ENCODE data around the gene PDCD5.
"Not testable (repeated sequence)": the region's sequence is repeated elsewhere in the genome, so short reads cannot be mapped to it uniquely, and the experiment has no call there.

PDCD5 gene

GRCh38 chr19:32580353-32580900, 563 bp upstream of the PDCD5 start:
- no peak for FAIRE-seq

GRCh38 chr19:32581705-32582179, 752 bp downstream of the PDCD5 start:
- FAIRE-seq, result no peak

GRCh38 chr19:32587747-32588504, 6.9 kb downstream of the PDCD5 start:
- FAIRE-seq, result not testable (repeated sequence)

DNA sequence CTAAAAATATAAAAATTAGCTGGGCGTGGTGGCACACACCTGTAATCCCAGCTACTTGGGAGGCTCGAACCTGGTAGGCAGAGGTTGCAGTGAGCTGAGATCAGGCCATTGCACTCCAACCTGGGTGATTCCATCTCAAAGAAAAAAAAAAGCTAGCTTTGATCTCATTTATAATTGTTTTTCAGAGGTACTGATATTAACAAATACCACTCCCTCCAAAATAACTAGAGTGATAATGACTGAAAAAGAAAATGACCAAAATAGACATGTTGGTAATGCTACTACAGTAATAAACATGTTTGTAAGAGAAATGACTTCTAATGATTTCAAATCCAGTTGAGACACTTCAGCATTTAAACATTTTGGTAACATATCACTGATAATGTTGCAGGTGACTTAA, 13.0 kb downstream of the PDCD5 start:
- FAIRE-seq, result no peak

- no peak for FAIRE-seq
Observed at GRCh38 chr19:32595491-32595890, 14.5 kb downstream of the PDCD5 start.

DNA sequence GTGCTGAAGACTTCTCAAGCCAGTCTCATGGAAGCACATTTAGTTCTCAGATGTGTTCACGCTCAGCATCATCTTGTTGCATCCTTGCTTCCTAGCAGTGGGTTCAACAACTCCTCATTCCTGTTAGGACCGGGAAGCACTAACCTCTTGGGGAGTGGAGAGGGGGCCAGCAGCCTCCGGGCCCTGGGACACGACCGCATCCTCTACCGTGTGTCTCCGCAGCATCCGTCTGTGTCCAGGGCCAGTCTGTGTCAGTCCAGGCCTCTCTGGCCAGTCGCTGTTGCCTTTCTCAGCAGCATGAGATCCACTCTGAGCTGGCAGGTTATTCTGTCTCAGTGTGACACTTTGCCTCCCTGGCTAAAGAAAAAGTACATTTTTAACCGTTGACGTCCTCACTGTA, 17.0 kb downstream of the PDCD5 start:
- FAIRE-seq, result no peak

GRCh38 chr19:32599258-32599657, 18.3 kb downstream of the PDCD5 start:
- FAIRE-seq, result no peak

DNA sequence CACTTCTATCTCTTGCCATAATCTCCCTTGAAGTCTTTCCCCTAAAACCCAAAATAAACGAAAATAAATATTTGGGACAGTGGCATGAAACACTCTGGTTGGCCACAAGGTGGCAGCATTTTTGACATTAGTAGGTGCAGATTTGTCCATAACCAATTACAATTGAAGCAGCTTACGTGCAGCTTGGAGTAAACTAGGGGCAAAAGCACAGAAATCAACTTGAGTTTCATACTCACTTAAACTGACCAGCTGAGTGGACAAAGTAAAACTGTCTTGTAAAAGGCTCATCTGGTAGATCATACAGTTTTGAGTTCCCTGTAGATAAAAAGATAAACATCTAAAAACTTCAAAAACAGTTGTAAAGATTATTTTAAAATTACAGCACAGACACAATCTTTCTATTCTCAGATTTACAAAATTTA, 18.8 kb downstream of the PDCD5 start:
- no peak for FAIRE-seq

GRCh38 chr19:32603961-32604360, 23.0 kb downstream of the PDCD5 start:
- FAIRE-seq, result no peak

GRCh38 chr19:32605544-32605943, 24.6 kb downstream of the PDCD5 start:
- FAIRE-seq, result no peak

GRCh38 chr19:32606289-32606688, 25.3 kb downstream of the PDCD5 start:
- FAIRE-seq, result no peak

DNA sequence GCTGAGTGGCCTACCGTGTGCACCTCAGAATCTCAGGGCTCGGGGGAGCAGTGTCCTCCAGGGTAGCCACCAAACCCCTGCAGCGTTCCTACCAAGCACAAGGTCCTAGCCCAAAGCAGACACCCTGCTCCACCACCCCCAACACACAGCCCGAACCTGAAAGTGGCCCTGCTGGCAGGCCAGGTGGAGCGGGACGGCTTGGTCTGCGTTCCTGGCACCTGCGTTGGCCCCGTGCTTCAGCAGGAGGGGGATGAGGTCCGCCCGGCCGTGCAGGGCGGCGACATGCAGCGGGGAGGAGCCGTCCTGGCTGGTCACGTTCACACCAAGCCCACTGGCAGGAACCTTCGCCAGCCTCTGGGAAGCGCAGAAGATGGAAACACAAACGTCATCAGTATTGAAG, 26.5 kb downstream of the PDCD5 start:
- FAIRE-seq, result no peak

DNA sequence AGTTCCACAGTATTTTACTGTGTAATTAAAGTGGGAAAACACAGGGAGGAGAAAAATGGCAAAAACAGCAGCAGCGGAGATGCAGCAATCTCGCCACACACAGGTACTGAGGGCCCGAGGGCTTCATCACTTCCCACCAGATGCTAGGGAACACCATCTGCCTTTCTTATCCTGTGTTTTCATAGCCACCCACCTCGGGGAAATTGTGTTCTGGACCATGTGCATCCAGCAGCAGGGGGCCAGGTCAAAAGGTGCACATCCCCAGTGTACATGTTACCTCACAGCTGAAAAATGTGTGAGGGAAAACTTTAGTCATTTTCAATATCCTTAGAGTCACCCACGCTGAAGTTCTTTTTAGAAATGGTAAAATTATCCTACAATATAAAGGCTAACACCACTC, 30.2 kb downstream of the PDCD5 start:
- no peak for FAIRE-seq

GRCh38 chr19:32613008-32613407, 32.0 kb downstream of the PDCD5 start:
- FAIRE-seq, result no peak

- FAIRE-seq, result no peak
Observed at GRCh38 chr19:32614916-32615315, 33.9 kb downstream of the PDCD5 start.

DNA sequence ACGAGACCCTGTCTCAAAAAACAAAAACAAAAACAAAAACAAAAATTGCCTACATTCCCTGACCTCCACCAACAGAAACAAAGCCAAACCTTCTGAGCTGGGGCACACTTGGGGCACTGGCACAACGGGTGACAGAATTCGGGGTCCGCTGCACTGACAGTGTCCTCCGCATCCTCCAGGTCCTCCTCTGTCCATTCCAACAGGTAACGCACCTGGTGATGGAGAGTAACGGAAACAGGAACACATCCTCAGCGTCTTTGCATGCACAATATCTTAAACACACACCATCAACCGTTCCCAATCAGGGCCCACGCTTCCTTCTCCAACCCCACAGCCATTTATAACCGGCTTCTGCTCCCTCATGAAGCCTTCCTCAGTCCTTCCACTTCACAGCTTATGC, 34.6 kb downstream of the PDCD5 start:
- no peak for FAIRE-seq

DNA sequence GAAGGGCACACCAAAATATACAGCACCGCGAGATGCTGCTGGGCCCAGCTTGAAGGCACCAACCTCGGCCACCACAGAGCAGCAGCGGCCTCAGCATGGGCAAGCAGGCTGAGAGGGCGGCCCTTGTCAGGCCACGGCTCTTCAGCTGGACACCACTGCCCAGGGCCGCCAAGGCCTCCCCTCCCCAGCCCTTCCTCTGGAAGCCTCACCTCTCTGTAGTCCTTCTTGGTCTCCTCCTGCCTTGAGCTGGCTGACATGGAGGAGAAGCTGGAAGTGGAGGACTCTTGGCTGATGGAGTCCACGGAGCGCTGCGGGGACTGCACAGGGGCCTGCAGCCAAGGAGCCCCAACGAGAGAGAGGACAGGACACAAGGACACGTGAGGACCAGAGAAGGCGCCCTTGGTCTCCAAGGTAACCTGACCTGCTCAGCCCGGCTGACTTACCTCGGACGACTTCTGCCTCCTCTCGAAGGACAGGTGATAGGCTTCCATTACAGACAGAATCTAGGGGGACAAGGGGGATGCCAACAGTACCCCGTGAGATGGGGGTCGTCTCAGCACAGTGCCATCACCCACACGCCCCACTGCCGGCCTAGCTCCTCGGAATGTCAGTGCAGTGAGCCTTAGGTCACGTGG, 38.2 kb downstream of the PDCD5 start:
- FAIRE-seq, result no peak

GRCh38 chr19:32622002-32622401, 41.0 kb downstream of the PDCD5 start:
- no peak for FAIRE-seq

DNA sequence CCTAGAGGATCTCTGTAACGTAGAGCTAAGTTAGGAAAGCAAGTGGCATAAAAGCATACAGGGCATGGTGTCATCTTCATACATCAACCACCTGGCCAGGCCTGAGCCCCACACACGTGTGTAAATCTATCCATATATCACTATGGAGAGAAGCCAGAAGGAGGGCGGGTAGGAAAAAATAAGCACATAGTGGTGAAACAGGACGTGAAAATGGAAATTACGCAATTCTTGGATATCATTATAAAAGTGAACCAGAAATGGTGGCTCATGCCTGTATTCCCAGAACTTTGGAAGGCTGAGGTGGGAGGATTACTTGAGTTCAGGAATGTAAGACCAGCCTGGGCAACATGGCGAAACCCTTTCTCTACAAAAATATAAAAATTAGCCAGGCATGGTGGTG, 43.4 kb downstream of the PDCD5 start:
- no peak for FAIRE-seq

DNA sequence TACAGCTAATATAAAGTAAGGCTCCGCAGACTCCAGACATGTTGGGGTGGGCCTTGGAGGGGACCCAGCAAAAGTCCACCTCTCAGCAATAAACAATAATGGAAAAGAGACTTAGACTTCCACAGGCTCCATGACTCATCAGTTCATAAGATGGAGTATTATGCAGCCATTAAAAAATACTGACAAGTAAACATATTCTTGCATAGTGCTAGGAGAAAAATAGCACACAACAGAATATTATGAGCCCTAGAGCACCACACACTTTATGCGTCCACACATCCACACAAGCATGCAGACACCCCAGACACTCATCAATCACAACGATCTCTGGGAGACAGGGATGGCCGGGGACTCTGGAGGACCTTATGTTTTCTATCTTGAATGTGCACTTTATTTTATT, 46.0 kb downstream of the PDCD5 start:
- FAIRE-seq, result no peak

GRCh38 chr19:32627714-32628270, 46.8 kb downstream of the PDCD5 start:
- FAIRE-seq, result no peak

- FAIRE-seq, result no peak
Observed at GRCh38 chr19:32630338-32630737, 49.3 kb downstream of the PDCD5 start.

DNA sequence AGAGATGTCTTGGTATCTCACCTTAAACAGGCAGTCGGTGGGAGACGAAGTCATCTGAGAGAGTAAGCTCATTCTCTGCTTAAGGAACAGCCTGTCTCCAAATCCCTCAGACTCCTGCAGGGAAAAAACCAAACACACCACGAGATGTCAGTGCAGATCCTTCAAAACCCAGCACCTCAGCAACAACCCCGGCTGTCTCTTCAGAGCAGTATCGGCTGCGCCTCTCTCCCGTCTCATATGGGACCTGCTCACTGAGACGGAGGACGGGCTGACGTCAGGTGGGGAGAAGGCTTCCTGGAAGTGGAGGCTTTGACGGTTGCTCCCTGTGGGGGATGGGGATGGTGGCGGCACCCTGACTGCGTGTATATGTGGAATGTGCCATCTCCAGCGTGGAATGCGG, 50.4 kb downstream of the PDCD5 start:
- FAIRE-seq, result no peak
